NT2/D1 (cell line): ENCODE results near the gene PRSS57.

ENCODE experiments used
- SUZ12 ChIP-seq: IDR thresholded peaks from 2 replicates; pipeline ENCODE4 v1.6.1; 2011; ENCODE audit not compliant: insufficient read length, insufficient read depth; ENCODE audit errors: extremely low read depth
- YY1 ChIP-seq: IDR thresholded peaks from 2 replicates; pipeline ENCODE4 v1.6.1; 2011; ENCODE audit not compliant: insufficient read length, insufficient read depth
- ZNF274 ChIP-seq: IDR thresholded peaks from 2 replicates; pipeline ENCODE4 v1.6.1; 2011; ENCODE audit warnings: mild to moderate bottlenecking, low read depth, low read length

DNA sequence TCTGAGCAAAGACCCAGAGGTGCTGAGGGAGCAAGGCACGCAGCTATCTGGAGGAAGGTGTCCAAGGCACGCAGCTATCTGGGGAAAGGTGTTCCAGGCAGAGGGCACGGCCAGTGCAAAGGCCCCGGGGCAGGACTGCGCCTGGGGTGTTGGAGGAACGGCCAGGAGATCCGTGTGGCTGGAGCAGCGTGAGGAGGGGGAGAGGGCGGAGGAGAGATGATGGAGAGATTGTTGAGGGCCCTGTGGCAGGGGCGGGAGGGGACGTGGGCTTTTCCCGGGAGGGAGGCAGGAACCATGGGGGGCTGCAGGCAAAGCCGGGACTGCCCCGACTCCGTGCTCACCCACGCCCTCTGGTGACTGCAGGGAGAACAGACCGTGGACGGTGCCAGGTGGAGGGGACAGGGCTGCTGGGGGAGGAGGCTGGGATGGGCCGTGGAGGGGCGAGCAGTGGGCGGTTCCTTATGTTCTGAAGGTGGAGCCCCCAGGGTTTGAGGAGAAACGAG is 42.4 kb upstream of the PRSS57 start:
- no peak for TF ChIP-seq YY1
- no peak for TF ChIP-seq SUZ12
- TF ChIP-seq ZNF274: no peak
